Measurements from ENCODE around the gene PARD3.
"Not testable (repeated sequence)": the region's sequence is repeated elsewhere in the genome, so short reads cannot be mapped to it uniquely, and the experiment has no call there.

PARD3 gene

GRCh38 chr10:34439386-34439785 lies 375.7 kb downstream of the PARD3 start:
- not testable (repeated sequence) for DNase-seq

- DNase-seq: no peak
These were observed 376.4 kb downstream of the PARD3 start for GRCh38 chr10:34438741-34439140.

- no peak for DNase-seq
These were observed 377.2 kb downstream of the PARD3 start for GRCh38 chr10:34437906-34438305.

- no peak for DNase-seq
These were observed 380.9 kb downstream of the PARD3 start for GRCh38 chr10:34434119-34434594.

GRCh38 chr10:34433241-34434076 lies 381.6 kb downstream of the PARD3 start:
- no peak for DNase-seq

- DNase-seq: no peak
These were observed 382.5 kb downstream of the PARD3 start for GRCh38 chr10:34432589-34432988.

- no peak for DNase-seq
These were observed 384.4 kb downstream of the PARD3 start for GRCh38 chr10:34430685-34431084.

- no peak for DNase-seq
These were observed 386.6 kb downstream of the PARD3 start for GRCh38 chr10:34428501-34428900.

- no peak for DNase-seq
These were observed 387.2 kb downstream of the PARD3 start for GRCh38 chr10:34427911-34428216.

- not testable (repeated sequence) for DNase-seq
These were observed 387.8 kb downstream of the PARD3 start for GRCh38 chr10:34427158-34427910.

GRCh38 chr10:34426538-34427157 lies 388.4 kb downstream of the PARD3 start:
- not testable (repeated sequence) for DNase-seq

GRCh38 chr10:34426041-34426440 lies 389.1 kb downstream of the PARD3 start:
- no peak for DNase-seq

GRCh38 chr10:34423673-34424625 lies 391.1 kb downstream of the PARD3 start:
- no peak for DNase-seq

GRCh38 chr10:34420795-34421194 lies 394.3 kb downstream of the PARD3 start:
- DNase-seq: no peak

GRCh38 chr10:34420273-34420672 lies 394.8 kb downstream of the PARD3 start:
- no peak for DNase-seq

- DNase-seq: no peak
These were observed 400.1 kb downstream of the PARD3 start for GRCh38 chr10:34415039-34415438.

GRCh38 chr10:34413756-34414587 lies 401.1 kb downstream of the PARD3 start:
- no peak for DNase-seq

GRCh38 chr10:34413214-34413613 lies 401.9 kb downstream of the PARD3 start:
- no peak for DNase-seq

GRCh38 chr10:34408956-34409355 lies 406.1 kb downstream of the PARD3 start:
- DNase-seq: no peak

- no peak for DNase-seq
These were observed 406.7 kb downstream of the PARD3 start for GRCh38 chr10:34408381-34408780.

GRCh38 chr10:34407324-34407805 lies 407.7 kb downstream of the PARD3 start:
- DNase-seq: no peak

Measured in activated CD8-positive, alpha-beta memory T cell treated with anti-CD3 and anti-CD28 coated beads, Interleukin-2, amount 50 U/mL, for 48 hours (primary cell).